WI38 (cell line): Measurements from ENCODE around the gene CAPZB.

Source experiments
- H3K4me3 ChIP-seq: 2 replicates; pipeline ENCODE4 v1.5.1; 2011; ENCODE audit warnings: low read depth, mild to moderate bottlenecking, control low read depth, low read length
- TF ChIP-seq, protein P1 (sequence below): IDR thresholded peaks from 2 replicates; pipeline ENCODE4 v1.5.1; 2012; ENCODE audit warnings: low read depth, mild to moderate bottlenecking, control low read depth, low read length

CAPZB gene

DNA sequence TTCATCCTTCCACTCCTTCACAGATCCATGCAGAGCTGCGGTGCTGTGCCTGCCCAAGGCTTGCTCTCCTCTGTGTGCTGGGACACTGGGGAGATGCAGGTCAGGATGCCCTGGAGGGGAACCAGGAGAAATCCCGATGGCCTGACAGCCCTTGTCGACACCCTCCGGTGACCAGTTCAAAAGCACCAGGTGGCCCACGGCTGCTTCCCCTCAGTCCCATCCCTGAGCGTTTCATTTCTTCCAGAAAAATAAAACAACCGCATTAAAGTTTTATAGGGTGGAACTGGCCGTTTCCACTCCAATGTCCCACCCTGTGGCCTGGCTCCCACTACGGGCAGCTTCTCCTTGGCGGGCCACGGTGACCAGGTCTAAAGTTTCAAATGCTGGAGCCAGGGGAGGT is 124.9 kb downstream of the CAPZB start:
- TF ChIP-seq, protein P1, sequence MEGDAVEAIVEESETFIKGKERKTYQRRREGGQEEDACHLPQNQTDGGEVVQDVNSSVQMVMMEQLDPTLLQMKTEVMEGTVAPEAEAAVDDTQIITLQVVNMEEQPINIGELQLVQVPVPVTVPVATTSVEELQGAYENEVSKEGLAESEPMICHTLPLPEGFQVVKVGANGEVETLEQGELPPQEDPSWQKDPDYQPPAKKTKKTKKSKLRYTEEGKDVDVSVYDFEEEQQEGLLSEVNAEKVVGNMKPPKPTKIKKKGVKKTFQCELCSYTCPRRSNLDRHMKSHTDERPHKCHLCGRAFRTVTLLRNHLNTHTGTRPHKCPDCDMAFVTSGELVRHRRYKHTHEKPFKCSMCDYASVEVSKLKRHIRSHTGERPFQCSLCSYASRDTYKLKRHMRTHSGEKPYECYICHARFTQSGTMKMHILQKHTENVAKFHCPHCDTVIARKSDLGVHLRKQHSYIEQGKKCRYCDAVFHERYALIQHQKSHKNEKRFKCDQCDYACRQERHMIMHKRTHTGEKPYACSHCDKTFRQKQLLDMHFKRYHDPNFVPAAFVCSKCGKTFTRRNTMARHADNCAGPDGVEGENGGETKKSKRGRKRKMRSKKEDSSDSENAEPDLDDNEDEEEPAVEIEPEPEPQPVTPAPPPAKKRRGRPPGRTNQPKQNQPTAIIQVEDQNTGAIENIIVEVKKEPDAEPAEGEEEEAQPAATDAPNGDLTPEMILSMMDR, result no peak

DNA sequence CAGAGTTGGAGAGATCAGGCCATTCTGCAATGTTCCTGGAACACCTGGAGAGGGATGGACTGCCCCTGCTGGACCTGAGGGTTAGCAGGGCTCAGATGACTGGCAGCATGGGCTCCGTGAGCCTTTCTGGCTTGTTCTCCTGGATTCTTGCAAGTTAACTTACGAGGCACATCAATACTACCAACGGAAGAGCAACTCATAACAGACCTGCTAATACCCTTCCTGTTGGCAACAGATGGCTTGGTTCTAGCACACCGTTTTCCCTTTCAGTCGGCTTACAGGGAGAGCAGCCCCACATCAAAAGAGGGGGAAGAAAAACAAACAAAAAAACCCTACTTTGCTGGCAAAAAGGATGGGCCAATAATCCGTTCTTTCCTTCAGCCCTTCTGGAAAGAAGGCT is 125.3 kb downstream of the CAPZB start:
- TF ChIP-seq, protein P1, result no peak
- H3K4me3 ChIP-seq, result no peak overlapping the region

More for the DNA sequence above, 124.9 kb downstream of the CAPZB start:
- no peak overlapping the region for H3K4me3 ChIP-seq

DNA sequence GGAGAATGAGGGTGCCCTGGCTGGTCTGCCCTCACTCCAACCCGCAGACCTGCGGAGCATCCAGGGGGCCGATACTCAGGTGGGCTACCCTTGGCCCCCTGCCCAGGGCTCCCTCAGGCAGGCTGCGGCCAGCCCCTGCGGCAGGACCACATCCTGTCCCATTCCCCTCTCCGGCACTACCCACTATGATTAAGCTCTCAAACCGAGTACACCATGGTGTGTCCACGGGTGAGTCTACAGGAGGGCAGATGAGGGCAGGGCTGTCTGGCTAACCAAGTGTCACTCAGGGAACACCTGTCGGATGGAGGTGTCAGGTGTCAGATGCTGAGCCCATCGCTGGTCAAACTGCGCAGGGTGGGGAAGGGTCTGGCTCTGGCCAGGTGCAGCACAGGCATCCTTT is 126.0 kb downstream of the CAPZB start:
- H3K4me3 ChIP-seq, result no peak overlapping the region
- TF ChIP-seq, protein P1, result no peak

DNA sequence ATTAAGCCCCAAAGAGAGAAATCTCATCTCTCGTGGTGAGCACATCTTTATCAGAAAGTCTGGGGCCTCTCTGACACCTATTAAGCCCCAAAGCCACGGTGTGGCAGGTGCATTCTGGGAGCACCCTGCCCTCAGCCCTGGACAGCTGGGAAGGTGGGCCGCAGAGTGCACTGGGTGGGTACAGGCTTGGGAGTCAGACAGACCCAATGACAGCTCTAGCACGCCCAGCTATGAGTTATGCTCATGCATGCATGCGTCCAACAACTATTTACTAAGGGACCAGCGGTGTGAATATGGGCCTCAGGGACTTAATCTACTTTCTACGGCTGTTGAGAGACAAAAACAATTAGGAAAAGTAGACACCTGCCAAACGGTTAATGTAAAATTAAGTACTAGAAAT is 126.6 kb downstream of the CAPZB start:
- H3K4me3 ChIP-seq, result no peak overlapping the region
- TF ChIP-seq, protein P1, result no peak

DNA sequence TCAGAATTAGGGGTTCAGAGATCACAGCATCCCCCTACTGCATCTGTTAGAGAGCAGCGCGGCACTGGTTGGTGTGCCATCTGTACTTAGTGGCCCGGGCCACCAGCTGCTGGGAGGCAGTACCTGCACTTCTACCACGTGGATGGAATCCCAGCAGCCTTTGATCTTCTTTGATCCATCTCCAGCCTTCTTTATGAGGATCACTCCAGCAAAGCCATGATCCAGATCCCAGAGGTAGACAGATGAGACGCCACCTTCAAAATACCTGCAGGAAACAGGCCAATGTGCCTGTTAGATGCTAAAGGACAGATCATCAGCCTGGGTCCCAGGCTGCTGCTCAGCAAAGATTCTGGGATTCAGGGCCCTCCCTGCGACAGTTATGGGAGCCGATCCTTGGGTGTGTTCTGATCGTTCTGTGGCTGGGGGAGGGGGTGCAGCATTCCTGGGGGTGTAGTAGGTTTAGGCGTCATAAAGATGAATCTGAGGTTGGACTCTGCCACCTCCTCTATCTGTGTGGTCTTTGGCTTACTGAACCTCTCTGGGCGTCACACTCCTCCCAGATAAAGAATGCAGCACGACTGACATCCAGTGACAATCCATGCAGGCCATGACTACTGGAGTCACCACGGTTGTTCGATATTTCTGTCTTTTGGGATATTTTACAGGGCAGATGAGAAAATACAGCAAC is 127.9 kb downstream of the CAPZB start:
- TF ChIP-seq, protein P1, result no peak
- H3K4me3 ChIP-seq, result no peak overlapping the region

DNA sequence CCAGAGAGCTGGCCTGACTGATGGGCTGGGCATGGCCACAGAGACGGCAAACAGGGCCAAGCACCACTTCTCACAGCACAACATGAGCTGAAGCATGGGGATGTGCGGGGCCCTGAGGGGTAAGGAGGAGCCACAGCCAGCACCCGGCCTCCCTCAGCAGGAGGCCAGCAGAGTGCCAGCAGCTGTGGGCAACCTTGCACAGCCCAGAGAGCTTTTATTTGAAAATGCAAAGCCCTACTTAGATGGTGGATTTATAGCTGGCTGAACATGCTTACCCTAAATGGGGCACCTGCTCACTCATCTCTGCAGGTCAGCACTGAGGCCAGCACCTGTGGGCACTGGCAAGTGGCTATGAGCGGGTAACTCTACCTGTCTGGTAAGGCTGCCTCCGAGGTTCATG is 129.1 kb downstream of the CAPZB start:
- TF ChIP-seq, protein P1, result no peak
- no peak overlapping the region for H3K4me3 ChIP-seq

DNA sequence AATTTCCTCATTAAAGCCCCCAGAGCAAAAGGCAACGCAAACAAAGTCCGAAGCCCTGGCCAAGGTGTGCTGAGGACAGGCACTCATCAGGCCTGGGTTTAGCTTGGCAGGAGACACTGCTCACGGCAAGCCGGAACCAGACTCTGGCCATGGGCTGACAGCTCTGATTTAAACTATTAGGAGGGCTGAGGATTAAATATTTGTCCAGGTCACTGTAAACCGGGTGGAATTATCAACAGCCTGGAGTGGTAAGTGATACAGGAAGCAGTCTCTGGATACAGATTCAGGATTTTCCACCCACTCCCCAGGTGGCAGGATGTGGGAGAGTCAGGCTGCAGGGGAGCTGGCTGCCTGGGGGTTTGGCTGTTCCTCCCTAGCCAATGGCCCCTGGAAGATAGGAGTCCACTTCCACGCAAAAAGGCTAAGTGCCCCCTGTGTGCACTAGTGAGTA is 130.8 kb downstream of the CAPZB start:
- no peak overlapping the region for H3K4me3 ChIP-seq
- TF ChIP-seq, protein P1, result no peak
